ENCODE data around the gene EHMT1. TPM values are rescaled to one million over a fixed set of nuclear protein-coding genes. Genes with fewer than 3 reads are reported as not detected.

Gene EHMT1
- total RNA-seq, 4 donors from 2014 or later = 77.2 to 300 (median 161) TPM

GRCh38 chr9:137630679-137631078, 11.9 kb downstream of the EHMT1 start:
- no peak overlapping the region for H3K4me3 ChIP-seq
- H3K27ac ChIP-seq = peak overlapping the region in 1 of 4 donors; percentile 22
- peaks cover 0 to 53% (median 6%) of the 10 kb centered on the region in 4 donors for H3K4me1 ChIP-seq
- TF ChIP-seq CTCF (IDR thresholded peaks at IDR 0.05) = no peak
- no peak for TF ChIP-seq POLR2A (IDR thresholded peaks at IDR 0.05)
- H3K27me3 ChIP-seq = no peaks in the 10 kb centered on the region
- DNase-seq = no peak
- H3K36me3 ChIP-seq = no peaks in the 10 kb centered on the region
- no peaks in the 10 kb centered on the region for H3K9me3 ChIP-seq

- H3K4me3 ChIP-seq = no peak overlapping the region
- peaks cover 0 to 53% (median 4%) of the 10 kb centered on the region in 4 donors for H3K4me1 ChIP-seq
- no peak for DNase-seq
- H3K9me3 ChIP-seq = no peaks in the 10 kb centered on the region
- no peaks in the 10 kb centered on the region for H3K36me3 ChIP-seq
- H3K27me3 ChIP-seq = no peaks in the 10 kb centered on the region
- TF ChIP-seq POLR2A (IDR thresholded peaks at IDR 0.05) = no peak
- TF ChIP-seq CTCF (IDR thresholded peaks at IDR 0.05) = no peak
- no peak overlapping the region for H3K27ac ChIP-seq
Observed at GRCh38 chr9:137631345-137632229, 12.8 kb downstream of the EHMT1 start.

- no peaks in the 10 kb centered on the region for H3K36me3 ChIP-seq
- H3K4me3 ChIP-seq = no peak overlapping the region
- no peak overlapping the region for H3K27ac ChIP-seq
- H3K4me1 ChIP-seq = peaks cover 0 to 51% (median 4%) of the 10 kb centered on the region in 4 donors
- no peaks in the 10 kb centered on the region for H3K9me3 ChIP-seq
- DNase-seq = peak in 1 of 3 donors; percentile 35
- TF ChIP-seq POLR2A (IDR thresholded peaks at IDR 0.05) (no peak), CTCF (IDR thresholded peaks at IDR 0.05) (no peak)
- H3K27me3 ChIP-seq = no peaks in the 10 kb centered on the region
Observed at GRCh38 chr9:137632230-137633161, 13.7 kb downstream of the EHMT1 start.

GRCh38 chr9:137634016-137634415, 15.2 kb downstream of the EHMT1 start:
- no peaks in the 10 kb centered on the region for H3K36me3 ChIP-seq
- peaks cover 0 to 41% (median 6%) of the 10 kb centered on the region in 4 donors for H3K4me1 ChIP-seq
- no peaks in the 10 kb centered on the region for H3K9me3 ChIP-seq
- H3K27ac ChIP-seq = no peak overlapping the region
- DNase-seq = no peak
- H3K27me3 ChIP-seq = no peaks in the 10 kb centered on the region
- no peak overlapping the region for H3K4me3 ChIP-seq
- no peak for TF ChIP-seq CTCF (IDR thresholded peaks at IDR 0.05)
- TF ChIP-seq POLR2A (IDR thresholded peaks at IDR 0.05) = no peak

GRCh38 chr9:137638680-137639079, 19.9 kb downstream of the EHMT1 start:
- H3K36me3 ChIP-seq = no peaks in the 10 kb centered on the region
- no peaks in the 10 kb centered on the region for H3K9me3 ChIP-seq
- no peak for TF ChIP-seq CTCF (IDR thresholded peaks at IDR 0.05)
- TF ChIP-seq POLR2A (IDR thresholded peaks at IDR 0.05) = no peak
- H3K27me3 ChIP-seq = no peaks in the 10 kb centered on the region
- H3K4me1 ChIP-seq = peaks cover 0 to 11% (median 5%) of the 10 kb centered on the region in 4 donors
- DNase-seq = peak in 1 of 3 donors; percentile 27
- peak overlapping the region in 1 of 4 donors; percentile 2 for H3K27ac ChIP-seq
- no peak overlapping the region for H3K4me3 ChIP-seq

All from Peyer's patch (tissue), 4 donors.